HepG2 (cell line): ENCODE results near the gene DCUN1D4. TPM values are rescaled to one million over a fixed set of nuclear protein-coding genes. Genes with fewer than 3 reads are reported as not detected.

ENCODE experiments used
- BRF2 ChIP-seq: sonication (generic); formaldehyde crosslinking; IDR thresholded peaks from 2 replicates; pipeline ENCODE4 v1.8.1; 2022; ENCODE audit warnings: mild to moderate bottlenecking, missing genetic modification reagents
- CENPBD1 ChIP-seq: sonication (generic); formaldehyde crosslinking; IDR thresholded peaks from 2 replicates; pipeline ENCODE4 v1.8.0; 2022; ENCODE audit warnings: missing genetic modification reagents, low read depth, mild to moderate bottlenecking, borderline replicate concordance
- CHD2 ChIP-seq: IDR thresholded peaks from 2 replicates; pipeline ENCODE4 v1.6.1; 2011; ENCODE audit warnings: low read depth, low read length, improper control_type of control experiment
- GLMP ChIP-seq: sonication (generic); formaldehyde crosslinking; IDR thresholded peaks from 2 replicates; pipeline ENCODE4 v1.9.0; 2021; ENCODE audit warnings: missing genetic modification reagents, mild to moderate bottlenecking, borderline replicate concordance
- HDAC6 ChIP-seq: fragments of 200-600 bp; sonication (generic); IDR thresholded peaks from 2 replicates; pipeline ENCODE4 v1.7.0; 2017; ENCODE audit warnings: mild to moderate bottlenecking, antibody characterized with exemption, low read length, low read depth
- HIVEP1 ChIP-seq: sonication (generic); formaldehyde crosslinking; IDR thresholded peaks from 2 replicates; pipeline ENCODE4 v1.4.0; 2020; ENCODE audit warnings: mild to moderate bottlenecking, missing genetic modification reagents
- KLF6 ChIP-seq: IDR thresholded peaks from 2 replicates; pipeline ENCODE4 v1.8.0; 2016; ENCODE audit warnings: missing biosample characterization, missing genetic modification reagents
- MLX ChIP-seq: IDR thresholded peaks from 2 replicates; pipeline ENCODE4 v1.6.1; 2016
- RBFOX2 ChIP-seq: fragments of 200-400 bp; formaldehyde crosslinking; IDR thresholded peaks from 2 replicates; pipeline ENCODE4 v1.6.1; 2017; ENCODE audit warnings: low read depth, mild to moderate bottlenecking, low read length
- RERE ChIP-seq: IDR thresholded peaks from 2 replicates; pipeline ENCODE4 v1.6.1; 2016; ENCODE audit warnings: low read depth, missing genetic modification reagents, missing compliant biosample characterization
- RORA ChIP-seq: sonication (generic); formaldehyde crosslinking; IDR thresholded peaks from 2 replicates; pipeline ENCODE4 v1.5.0; 2020; ENCODE audit warnings: mild to moderate bottlenecking, missing genetic modification reagents, moderate library complexity
- ZFYVE20 ChIP-seq: sonication (generic); formaldehyde crosslinking; IDR thresholded peaks from 2 replicates; pipeline ENCODE4 v1.8.0; 2023; ENCODE audit warnings: low read depth, mild to moderate bottlenecking, moderate library complexity, missing genetic modification reagents, borderline replicate concordance
- ZNF18 ChIP-seq: sonication (generic); formaldehyde crosslinking; IDR thresholded peaks from 2 replicates; pipeline ENCODE4 v1.8.0; 2022; ENCODE audit warnings: mild to moderate bottlenecking, missing genetic modification reagents; ENCODE audit not compliant: insufficient replicate concordance
- ZNF749 ChIP-seq: sonication (generic); formaldehyde crosslinking; IDR thresholded peaks from 2 replicates; pipeline ENCODE4 v1.8.0; 2022; ENCODE audit warnings: mild to moderate bottlenecking, missing genetic modification reagents, moderate library complexity, borderline replicate concordance
- polyA plus RNA-seq, 8 experiments: library from polyadenylated mRNA; depleted of rRNA in 3 of 8; stranded (reverse) in 7 of 8; unstranded in 1 of 8; fragments of >200 nt; fragmentation: Illumina TruSeq in 4 of 8; extraction: Trizol in 4 of 8; gene quantifications; 2 replicates each; pipeline versions ENCODE4 v1.2.1 to v1.2.3, GENCODE V29; 2011 to 2016; ENCODE audit warnings: low read depth in 4 of 8, missing spikeins in 1 of 8, mixed read lengths in 1 of 8; ENCODE audit not compliant: insufficient read depth in 1 of 8
- total RNA-seq, 5 experiments: library from RNA; depleted of rRNA; stranded (reverse); fragments of >200 nt; fragmentation: Illumina TruSeq; extraction: Trizol; gene quantifications; 2 replicates each; pipeline ENCODE4 v1.2.3, GENCODE V29; 2016; ENCODE audit warnings: low read depth in 1 of 5

DCUN1D4 gene
- total and polyA plus RNA-seq, 2 of the 13 experiments (the other 11 are each of a cell fraction or from before 2014, with no cell fraction given), result 27.9 to 44.4 TPM

- TF ChIP-seq GLMP (no peak), BRF2 (CRISPR knock-in tag) (no peak; the same call in 1 of the 2 replicates), ZFYVE20 (CRISPR knock-in tag) (no peak), RBFOX2 (peak; percentile 86), MLX (CRISPR knock-in tag) (no peak), HDAC6 (no peak), RERE (CRISPR knock-in tag) (no peak), HIVEP1 (CRISPR knock-in tag) (no peak), RORA (CRISPR knock-in tag) (no peak), ZNF18 (CRISPR knock-in tag) (no peak), CHD2 (peak; percentile 70), CENPBD1 (CRISPR knock-in tag) (no peak), ZNF749 (CRISPR knock-in tag) (no peak), KLF6 (CRISPR knock-in tag) (no peak)
Measured at GRCh38 chr4:51842554-51843308, at the start of gene DCUN1D4 (continued).
